NCI-H526 (cell line): ENCODE results near the gene HOXB8.

Experiments
- DNase-seq, 2 experiments: peaks; one replicate each; lab custom pipeline; 2025; lab: John Stamatoyannopoulos, UW

Gene HOXB8

GRCh38 chr17:48567646-48568354, 47.3 kb downstream of the HOXB8 start:
- DNase-seq = no peak

GRCh38 chr17:48567209-48567608, 47.9 kb downstream of the HOXB8 start:
- no peak for DNase-seq

- DNase-seq = no peak
These were observed 48.4 kb downstream of the HOXB8 start for GRCh38 chr17:48566717-48567116.

GRCh38 chr17:48565925-48566710, 49.0 kb downstream of the HOXB8 start:
- no peak for DNase-seq

- DNase-seq = no peak
These were observed 50.0 kb downstream of the HOXB8 start for GRCh38 chr17:48565022-48565554.

- peak in 1 of 2 experiments; percentile 48 for DNase-seq
These were observed 50.7 kb downstream of the HOXB8 start for GRCh38 chr17:48564188-48565021.

GRCh38 chr17:48563867-48564187, 51.3 kb downstream of the HOXB8 start:
- no peak for DNase-seq

GRCh38 chr17:48563385-48563838, 51.7 kb downstream of the HOXB8 start:
- no peak for DNase-seq

- DNase-seq = no peak
These were observed 52.2 kb downstream of the HOXB8 start for GRCh38 chr17:48562934-48563333.
